Right renal cortex interstitium (tissue), 3 donors: ENCODE measurements around the gene SPATA2. TPM values are rescaled to one million over a fixed set of nuclear protein-coding genes. Genes with fewer than 3 reads are reported as not detected.

Source experiments
- DNase-seq, 3 donors: peaks; one replicate each; pipeline ENCODE4 v3.0.0-alpha.2; 2013; ENCODE audit warnings: low read depth in 3 of 3, low spot score in 2 of 3
- polyA plus RNA-seq, 3 donors: library from polyadenylated mRNA; unstranded; fragments of 120-200 nt; gene quantifications; one replicate each; pipeline ENCODE4 v1.2.1, GENCODE V29; 2013; ENCODE audit not compliant: insufficient read length in 3 of 3

SPATA2 gene
- polyA plus RNA-seq, 3 donors: 8.8 to 10.3 (median 9.7) TPM

- DNase-seq: no peak
Measured at GRCh38 chr20:49886571-49887213, 28.6 kb downstream of the SPATA2 start.

- no peak for DNase-seq
Measured at GRCh38 chr20:49885558-49886332, 29.6 kb downstream of the SPATA2 start.

GRCh38 chr20:49883246-49883802 lies 32.0 kb downstream of the SPATA2 start:
- DNase-seq: no peak

GRCh38 chr20:49882171-49882970 lies 33.0 kb downstream of the SPATA2 start:
- DNase-seq: no peak

GRCh38 chr20:49880724-49881445 lies 34.4 kb downstream of the SPATA2 start:
- no peak for DNase-seq

GRCh38 chr20:49880177-49880576 lies 35.2 kb downstream of the SPATA2 start:
- no peak for DNase-seq

- DNase-seq: no peak
Measured at GRCh38 chr20:49878977-49879376, 36.4 kb downstream of the SPATA2 start.

- no peak for DNase-seq
Measured at GRCh38 chr20:49877386-49877921, 37.9 kb downstream of the SPATA2 start.

- no peak for DNase-seq
Measured at GRCh38 chr20:49874696-49875095, 40.6 kb downstream of the SPATA2 start.

- no peak for DNase-seq
Measured at GRCh38 chr20:49872056-49872455, 43.3 kb downstream of the SPATA2 start.

- no peak for DNase-seq
Measured at GRCh38 chr20:49871391-49871948, 43.9 kb downstream of the SPATA2 start.

GRCh38 chr20:49870261-49870660 lies 45.1 kb downstream of the SPATA2 start:
- no peak for DNase-seq

GRCh38 chr20:49868964-49869363 lies 46.4 kb downstream of the SPATA2 start:
- DNase-seq: no peak

GRCh38 chr20:49868538-49868937 lies 46.8 kb downstream of the SPATA2 start:
- no peak for DNase-seq

- DNase-seq: no peak
Measured at GRCh38 chr20:49867453-49868215, 47.7 kb downstream of the SPATA2 start.

GRCh38 chr20:49866051-49866450 lies 49.3 kb downstream of the SPATA2 start:
- DNase-seq: no peak

GRCh38 chr20:49865559-49865958 lies 49.8 kb downstream of the SPATA2 start:
- DNase-seq: no peak

GRCh38 chr20:49863666-49864065 lies 51.7 kb downstream of the SPATA2 start:
- DNase-seq: no peak

GRCh38 chr20:49862607-49863200 lies 52.6 kb downstream of the SPATA2 start:
- no peak for DNase-seq
